OCI-M1 (cell line): Measurements from ENCODE around the gene ZNF106.

Experiments used
- DNase-seq: peaks from one replicate; lab custom pipeline; 2025; lab: John Stamatoyannopoulos, UW

ZNF106 gene

GRCh38 chr15:42474827-42475226 is 16.1 kb downstream of the ZNF106 start:
- DNase-seq: peak; percentile 56

GRCh38 chr15:42471002-42471401 is 19.9 kb downstream of the ZNF106 start:
- DNase-seq: no peak

- no peak for DNase-seq
Observed at GRCh38 chr15:42465520-42466259, 25.3 kb downstream of the ZNF106 start.

GRCh38 chr15:42461261-42461660 is 29.7 kb downstream of the ZNF106 start:
- DNase-seq: no peak

DNA sequence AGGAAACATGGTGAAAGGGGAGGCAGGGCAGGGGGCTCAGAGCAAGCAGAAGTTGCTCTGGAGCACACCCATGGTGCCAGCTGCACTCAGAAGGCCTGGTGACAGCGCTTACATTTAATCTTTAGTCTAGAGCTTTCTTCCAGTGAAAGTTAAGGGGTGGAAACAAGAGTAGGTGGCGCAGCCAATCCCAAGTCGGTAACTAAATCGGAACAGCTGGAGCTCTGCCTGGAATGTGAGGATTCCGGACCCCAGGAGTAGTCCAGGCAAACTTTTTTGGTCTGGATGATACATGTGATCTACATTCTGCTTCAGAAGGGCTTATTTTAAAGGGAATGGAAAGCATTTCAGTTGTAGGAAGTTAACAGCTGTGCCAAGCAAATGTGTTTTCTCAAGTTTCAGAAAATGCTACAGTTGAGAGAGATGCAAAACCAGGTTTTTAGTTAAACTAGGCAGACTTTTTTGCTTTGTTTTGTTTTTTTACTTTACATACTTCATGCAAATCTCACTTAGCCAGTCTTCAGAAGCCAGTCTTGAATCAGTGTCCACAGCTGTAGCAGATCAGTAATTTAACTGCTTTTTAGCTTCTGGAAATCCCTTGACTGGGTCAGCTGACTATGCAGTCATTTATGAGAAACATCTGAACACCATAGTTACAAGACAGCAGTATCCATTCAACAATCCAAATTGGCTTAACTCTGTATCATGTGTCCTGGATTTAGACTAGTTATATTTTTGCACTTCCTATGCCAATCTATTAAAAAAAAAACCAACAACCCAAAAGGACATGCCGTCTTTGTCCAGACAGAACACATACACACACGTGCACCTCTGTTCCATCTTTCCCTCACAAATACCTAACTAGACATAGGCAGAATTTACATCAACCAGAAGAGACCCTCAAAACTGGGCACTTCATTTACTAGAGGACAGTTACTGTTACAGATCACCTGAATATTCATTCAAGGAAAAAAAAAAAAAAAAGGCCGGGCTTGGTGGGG is 33.2 kb downstream of the ZNF106 start:
- no peak for DNase-seq

DNA sequence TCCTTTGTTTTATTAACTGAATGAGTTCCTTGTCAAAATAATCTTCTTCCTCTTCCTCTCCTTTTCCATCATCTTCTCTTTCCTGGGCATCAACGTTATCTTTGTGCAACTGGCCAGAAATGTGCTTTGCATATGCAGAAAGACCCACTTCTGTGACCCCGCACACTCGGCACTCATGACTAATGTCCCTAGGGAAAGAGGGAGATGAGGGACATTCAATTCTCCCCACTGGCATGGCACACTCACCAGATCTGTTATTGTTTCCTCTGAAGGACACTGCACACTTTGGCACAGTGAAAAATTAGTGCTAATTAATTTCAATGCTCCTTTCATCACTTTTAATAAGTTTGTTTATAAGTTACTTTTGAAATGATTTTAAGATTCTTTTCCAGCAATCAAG is 34.0 kb downstream of the ZNF106 start:
- DNase-seq: no peak

DNA sequence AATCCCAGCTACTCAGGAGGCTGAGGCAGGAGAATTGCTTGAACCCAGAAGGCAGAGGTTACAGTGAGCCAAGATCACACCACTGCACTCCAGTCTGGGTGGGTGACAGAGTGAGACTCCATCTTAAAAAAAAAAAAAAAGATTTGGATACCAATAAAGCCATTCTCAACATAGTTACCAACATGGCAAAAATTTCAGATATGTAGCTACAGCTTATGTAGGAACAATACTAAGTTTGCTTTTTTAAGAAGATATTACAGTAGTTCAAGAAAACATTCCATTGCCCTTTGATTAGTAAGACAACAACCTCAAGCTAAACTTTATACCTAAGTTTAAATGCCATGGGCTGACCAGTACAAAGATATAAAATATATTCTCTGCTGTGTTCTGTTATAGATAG is 34.4 kb downstream of the ZNF106 start:
- DNase-seq: no peak

- no peak for DNase-seq
Observed at GRCh38 chr15:42453826-42454225, 37.1 kb downstream of the ZNF106 start.

GRCh38 chr15:42450425-42450790 is 40.5 kb downstream of the ZNF106 start:
- no peak for DNase-seq

DNA sequence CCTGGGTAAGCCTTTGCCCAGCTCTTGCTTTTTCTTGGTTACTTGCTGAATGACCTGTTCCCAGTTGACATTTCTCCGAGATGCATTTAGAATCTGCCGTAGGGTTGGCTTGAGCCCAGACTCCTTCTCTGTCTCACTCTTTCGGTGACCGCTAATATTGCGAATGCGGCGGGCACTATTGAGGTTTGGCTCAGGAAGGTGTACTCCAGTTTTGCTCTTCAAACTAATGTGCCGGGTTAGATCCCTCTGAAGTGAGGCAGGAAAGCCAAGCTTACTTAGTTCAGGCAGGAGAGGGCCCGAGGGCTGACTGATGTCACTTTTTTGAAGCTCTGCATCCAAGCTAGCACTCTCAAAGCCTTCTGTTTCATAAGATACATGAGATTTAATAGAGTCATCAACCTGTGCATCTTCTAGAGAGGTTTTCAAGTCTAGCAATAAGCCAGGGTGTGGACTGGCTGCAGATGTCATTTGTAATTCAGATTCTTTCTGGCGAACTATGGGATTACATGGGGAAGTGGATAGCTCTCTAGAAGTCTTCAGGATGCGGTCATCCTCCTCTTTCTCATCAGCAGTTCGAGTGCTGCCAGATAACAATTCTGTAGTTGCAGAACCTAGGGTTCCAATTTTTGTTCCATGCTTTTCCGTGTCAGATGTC is 41.0 kb downstream of the ZNF106 start:
- no peak for DNase-seq

GRCh38 chr15:42448281-42448680 is 42.7 kb downstream of the ZNF106 start:
- DNase-seq: no peak

DNA sequence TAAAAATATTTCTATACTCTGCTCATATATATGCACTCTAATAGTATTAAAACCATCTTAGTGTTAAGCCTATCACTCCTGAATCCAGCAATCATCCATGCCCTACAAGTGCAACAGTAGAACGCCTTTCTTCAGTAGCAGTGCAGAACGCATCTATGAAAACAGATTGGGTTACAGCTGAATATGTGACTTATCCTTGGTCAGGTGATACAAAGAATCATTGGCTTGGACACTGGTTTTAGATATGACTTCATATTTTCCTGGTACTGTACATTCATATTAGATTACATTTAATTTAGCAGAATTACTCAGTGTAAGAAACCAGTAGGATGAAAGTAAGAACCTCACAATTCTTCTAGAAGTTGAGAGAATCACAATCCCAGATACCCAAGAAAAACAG is 43.3 kb downstream of the ZNF106 start:
- DNase-seq: no peak

DNA sequence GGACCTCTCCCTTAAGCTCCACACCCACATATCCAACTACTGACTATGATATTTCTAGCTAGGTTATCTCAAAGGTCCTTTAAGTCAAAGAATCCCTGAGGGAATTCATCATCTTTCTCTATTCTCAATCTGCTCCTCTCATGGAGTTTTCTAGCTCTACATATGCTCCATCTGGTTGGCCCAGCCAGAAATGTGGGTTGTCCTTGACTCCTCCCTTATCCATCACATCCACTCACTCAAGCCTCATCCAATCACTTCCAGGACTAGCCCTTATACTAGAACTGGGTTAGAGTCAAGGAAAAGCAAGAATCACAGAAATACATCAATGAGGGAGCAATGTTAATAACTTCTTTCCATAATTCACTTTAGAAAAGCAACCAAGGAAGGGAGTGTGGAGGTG is 45.4 kb downstream of the ZNF106 start:
- no peak for DNase-seq

GRCh38 chr15:42444415-42445063 is 46.4 kb downstream of the ZNF106 start:
- no peak for DNase-seq

- DNase-seq: no peak
Observed at GRCh38 chr15:42427429-42428223, 63.3 kb downstream of the ZNF106 start.

DNA sequence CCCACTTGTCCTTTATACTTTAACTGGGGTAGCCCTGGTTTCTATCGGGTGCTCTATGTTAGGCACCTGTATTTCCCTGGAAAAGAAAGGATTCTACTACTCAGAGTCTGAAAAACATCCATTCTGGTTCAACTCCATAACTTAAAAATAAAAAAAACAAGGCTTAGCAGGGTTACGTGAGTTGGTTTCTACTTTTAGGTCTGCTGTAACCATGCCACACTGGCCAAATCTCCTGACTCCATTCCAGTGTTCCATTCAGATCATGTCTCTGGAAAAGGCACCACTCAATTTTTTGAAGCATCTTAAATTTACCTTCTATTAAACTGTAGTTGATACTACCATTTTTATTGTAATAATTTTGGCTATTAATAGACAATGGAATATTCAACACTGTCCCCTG is 69.6 kb downstream of the ZNF106 start:
- no peak for DNase-seq

DNA sequence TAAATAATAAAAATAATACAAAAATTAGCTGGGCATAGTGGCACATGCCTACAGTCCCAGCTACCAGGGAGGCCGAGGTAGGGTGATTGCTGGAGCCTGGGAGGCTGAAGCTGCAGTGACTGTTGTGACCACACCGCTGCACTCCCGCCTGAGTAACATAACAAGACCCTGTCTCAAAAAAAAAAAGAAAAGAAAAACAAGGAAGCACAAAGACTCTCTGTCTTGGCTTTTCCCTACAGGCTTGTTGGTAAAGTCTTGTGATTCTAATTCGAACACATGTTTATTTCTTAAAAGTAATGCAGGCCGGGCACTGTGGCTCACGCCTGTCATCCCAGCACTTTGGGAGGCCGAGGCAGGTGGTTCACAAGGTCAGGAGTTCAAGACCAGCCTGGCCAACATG is 71.6 kb downstream of the ZNF106 start:
- no peak for DNase-seq

DNA sequence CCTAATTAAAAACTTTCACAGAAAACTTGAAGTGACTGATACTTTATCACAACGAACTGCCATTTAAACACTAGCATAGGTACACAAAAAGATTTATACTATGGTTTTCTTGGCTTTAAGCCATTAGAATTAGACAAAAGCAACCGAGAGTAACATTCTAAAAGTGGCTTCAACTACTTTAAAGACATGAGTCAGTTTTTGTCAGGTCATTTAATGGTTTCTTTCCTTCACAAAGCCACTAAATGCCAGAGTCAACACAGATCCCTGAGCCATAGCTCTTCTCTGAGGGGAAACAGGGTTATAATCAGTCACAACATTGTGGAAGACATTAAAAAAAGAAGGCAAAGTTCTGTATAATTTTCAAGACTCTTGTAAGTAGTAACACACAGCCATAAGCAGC is 77.0 kb downstream of the ZNF106 start:
- DNase-seq: no peak

DNA sequence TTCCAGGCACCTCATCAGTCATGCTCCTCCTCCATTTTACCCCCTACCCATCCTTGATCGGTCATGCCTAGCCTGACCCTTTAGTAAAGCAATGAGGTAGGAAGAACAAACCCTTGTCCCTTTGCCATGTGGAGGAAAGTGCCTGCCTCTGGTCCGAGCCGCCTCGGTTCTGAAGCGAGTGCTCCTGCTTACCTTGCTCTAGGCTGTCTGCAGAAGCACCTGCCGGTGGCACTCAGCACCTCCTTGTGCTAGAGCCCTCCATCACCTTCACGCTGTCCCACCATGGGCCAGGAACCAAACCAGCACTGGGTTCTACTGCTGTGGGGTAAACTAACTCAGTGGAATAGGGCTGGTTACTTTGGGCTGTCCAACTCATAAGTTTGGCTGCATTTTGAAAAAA is 79.1 kb downstream of the ZNF106 start:
- no peak for DNase-seq

DNA sequence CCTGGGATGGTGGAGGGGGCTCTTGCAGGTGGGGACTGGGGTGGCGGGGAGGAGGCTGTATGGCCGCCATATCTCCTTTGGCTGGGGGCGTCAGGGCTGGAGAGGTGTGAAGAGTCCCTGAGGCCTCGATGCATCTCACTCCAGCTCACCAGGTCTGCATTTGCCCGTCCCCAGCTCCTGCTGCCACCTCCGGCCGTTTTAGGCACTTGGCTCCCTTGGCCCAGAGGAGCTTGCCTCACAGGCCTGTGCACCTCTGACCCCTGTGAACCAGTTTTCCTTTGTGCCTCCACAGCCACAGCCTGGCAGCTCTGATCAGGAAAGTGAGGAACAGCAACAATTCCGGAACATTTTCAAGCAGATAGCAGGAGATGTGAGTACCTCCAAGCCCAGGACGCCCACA is 81.9 kb downstream of the ZNF106 start:
- DNase-seq: no peak

DNA sequence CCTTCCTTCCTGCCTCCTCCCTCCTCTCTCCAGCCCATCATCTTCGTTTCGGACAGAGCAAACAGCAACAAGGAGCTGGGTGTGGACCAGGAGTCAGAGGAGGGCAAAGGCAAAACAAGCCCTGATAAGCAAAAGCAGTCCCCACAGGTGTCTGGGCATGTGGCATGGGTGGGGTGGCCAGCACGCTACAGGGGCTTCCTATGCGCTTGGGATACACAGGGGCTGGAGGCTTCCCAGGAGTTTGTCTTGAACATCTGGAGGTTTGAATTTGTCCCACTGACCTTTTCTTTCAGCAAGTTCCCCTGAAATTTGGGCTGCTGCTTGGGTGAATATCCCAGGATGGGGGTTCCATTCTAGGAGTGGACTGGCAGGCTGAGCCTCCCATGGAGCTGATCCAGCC is 82.8 kb downstream of the ZNF106 start:
- no peak for DNase-seq
